Testis (tissue), 2 donors: ENCODE measurements around the gene PER2.
"Not testable (repeated sequence)": the region's sequence is repeated elsewhere in the genome, so short reads cannot be mapped to it uniquely, and the experiment has no call there.

Source experiments
- POLR2A ChIP-seq: fragments of 450-650 bp; IDR thresholded peaks from one replicate; pipeline ENCODE4 v1.6.1; 2017; ENCODE audit warnings: antibody characterized with exemption, mild to moderate bottlenecking, moderate library complexity
- TF ChIP-seq, protein P1 (sequence below), 3 experiments: fragments of 450-650 bp in 2 of 3; fragments of 200-600 bp in 1 of 3; sonication (generic) in 1 of 3; IDR thresholded peaks; one replicate each; pipeline ENCODE4 v1.5.1; 2016 to 2019; ENCODE audit warnings: antibody characterized with exemption in 3 of 3, mild to moderate bottlenecking in 2 of 3, moderate library complexity in 1 of 3

DNA sequence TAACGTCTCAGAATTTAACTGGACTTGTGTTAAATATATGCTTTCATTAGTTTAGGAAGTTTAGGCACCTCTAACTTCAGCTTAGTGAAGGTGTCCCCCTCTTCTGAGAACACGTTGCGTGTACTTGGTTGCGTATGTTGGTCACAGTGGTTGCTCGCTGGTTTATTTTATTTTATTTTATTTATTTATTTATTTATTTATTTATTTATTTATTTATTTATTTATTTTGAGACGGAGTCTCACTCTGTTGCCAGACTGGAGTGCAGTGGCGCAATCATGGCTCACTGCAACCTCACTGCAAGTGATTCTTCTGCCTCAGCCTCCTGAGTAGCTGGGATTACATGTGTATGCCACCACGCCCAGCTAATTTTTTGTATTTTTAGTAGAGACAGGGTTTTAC, 47.2 kb upstream of the PER2 start:
- TF ChIP-seq POLR2A, result not testable (repeated sequence)
- TF ChIP-seq, protein P1, sequence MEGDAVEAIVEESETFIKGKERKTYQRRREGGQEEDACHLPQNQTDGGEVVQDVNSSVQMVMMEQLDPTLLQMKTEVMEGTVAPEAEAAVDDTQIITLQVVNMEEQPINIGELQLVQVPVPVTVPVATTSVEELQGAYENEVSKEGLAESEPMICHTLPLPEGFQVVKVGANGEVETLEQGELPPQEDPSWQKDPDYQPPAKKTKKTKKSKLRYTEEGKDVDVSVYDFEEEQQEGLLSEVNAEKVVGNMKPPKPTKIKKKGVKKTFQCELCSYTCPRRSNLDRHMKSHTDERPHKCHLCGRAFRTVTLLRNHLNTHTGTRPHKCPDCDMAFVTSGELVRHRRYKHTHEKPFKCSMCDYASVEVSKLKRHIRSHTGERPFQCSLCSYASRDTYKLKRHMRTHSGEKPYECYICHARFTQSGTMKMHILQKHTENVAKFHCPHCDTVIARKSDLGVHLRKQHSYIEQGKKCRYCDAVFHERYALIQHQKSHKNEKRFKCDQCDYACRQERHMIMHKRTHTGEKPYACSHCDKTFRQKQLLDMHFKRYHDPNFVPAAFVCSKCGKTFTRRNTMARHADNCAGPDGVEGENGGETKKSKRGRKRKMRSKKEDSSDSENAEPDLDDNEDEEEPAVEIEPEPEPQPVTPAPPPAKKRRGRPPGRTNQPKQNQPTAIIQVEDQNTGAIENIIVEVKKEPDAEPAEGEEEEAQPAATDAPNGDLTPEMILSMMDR (IDR thresholded peaks at IDR 0.05), result not testable (repeated sequence)
